HepG2 (cell line): ENCODE data around the gene BPGM. TPM values are rescaled to one million over a fixed set of nuclear protein-coding genes. Genes with fewer than 3 reads are reported as not detected.

Experiments used
- ATAC-seq: fragments of 200-7000 bp; cut with Tn5 transposase; 3 replicates; pipeline ENCODE4 v1.9.1; 2020; ENCODE audit warnings: mild to moderate bottlenecking, moderate library complexity
- BruUV-seq: library from RNA; stranded (reverse); fragments of 400-500 nt; replicated peaks from 2 replicates; lab custom pipeline; 2021; lab: Mats Ljungman, UMichigan
- CTCF ChIA-PET: fragments of 300-600 bp; formaldehyde crosslinking; extraction: SDS; loops from one replicate; lab custom pipeline; 2021; ENCODE audit warnings: low total read pairs, inconsistent platforms, low intra/inter-chr PET ratio; lab: Yijun Ruan, JAX
- POLR2A ChIA-PET: fragments of 350-600 bp; sonication (Branson Sonifier 250); formaldehyde crosslinking; loops from one replicate; lab custom pipeline; 2020; ENCODE audit warnings: antibody characterized with exemption, inconsistent platforms; lab: Yijun Ruan, JAX
- DNase-seq: peaks from one replicate; pipeline ENCODE4 v3.0.0-alpha.2; 2015; ENCODE audit warnings: low spot score
- FAIRE-seq: peaks from 3 replicates; lab custom pipeline; 2011; peaks lifted over from hg19 to GRCh38; lab: Jason Lieb, UNC
- H2AFZ ChIP-seq: one replicate; pipeline ENCODE4 v1.6.1; 2011; ENCODE audit warnings: low read length, inconsistent platforms
- H3K27ac ChIP-seq: fragments of 300-600 bp; 3 replicates; pipeline ENCODE4 v1.8.0; 2011; ENCODE audit warnings: mixed run types, mild to moderate bottlenecking, mixed read lengths, low read length, inconsistent platforms; ENCODE audit not compliant: insufficient read depth; ENCODE audit errors: extremely low read length
- H3K27me3 ChIP-seq, 2 experiments: fragments of 200-600 bp in 1 of 2; 2 replicates in 1 of 2; 3 replicates in 1 of 2; pipeline versions ENCODE4 v1.6.0 to v1.8.0; 2011; ENCODE audit warnings: low read length in 2 of 2, mild to moderate bottlenecking in 2 of 2, moderate library complexity in 2 of 2, inconsistent platforms in 1 of 2; ENCODE audit not compliant: insufficient read depth in 2 of 2, control insufficient read depth in 1 of 2
- H3K36me3 ChIP-seq, 2 experiments: fragments of 200-600 bp in 1 of 2; replicated peaks in 1 of 2; 2 replicates in 1 of 2; 3 replicates in 1 of 2; pipeline versions ENCODE4 v1.5.1 to v1.8.0; 2011; ENCODE audit warnings: low read length in 2 of 2, inconsistent platforms in 1 of 2; ENCODE audit not compliant: insufficient read depth in 2 of 2, control insufficient read depth in 1 of 2
- H3K4me1 ChIP-seq: 2 replicates; pipeline ENCODE4 v1.5.1; 2012; ENCODE audit warnings: low read length, inconsistent platforms; ENCODE audit not compliant: insufficient read depth
- H3K4me2 ChIP-seq: 2 replicates; pipeline ENCODE4 v1.6.0; 2011; ENCODE audit warnings: low read depth, low read length, inconsistent platforms
- H3K4me3 ChIP-seq, 3 experiments: fragments of 200-600 bp in 1 of 3; sonication (generic), shearing (Covaris generic) in 1 of 3; replicated peaks in 1 of 3; 2 replicates each; pipeline ENCODE4 v1.5.1; 2011 to 2016; ENCODE audit warnings: low read length in 3 of 3, inconsistent platforms in 2 of 3, low read depth in 2 of 3, mild to moderate bottlenecking in 2 of 3, control low read depth in 1 of 3, mixed read lengths in 1 of 3; ENCODE audit not compliant: insufficient read depth in 1 of 3
- H3K79me2 ChIP-seq: one replicate; pipeline ENCODE4 v1.6.1; 2011; ENCODE audit warnings: low read length, inconsistent platforms; ENCODE audit not compliant: insufficient read depth
- H3K9ac ChIP-seq: 2 replicates; pipeline ENCODE4 v1.6.0; 2011; ENCODE audit warnings: mild to moderate bottlenecking, low read depth, low read length, inconsistent platforms; ENCODE audit not compliant: insufficient read depth
- H3K9me3 ChIP-seq: 2 replicates; pipeline ENCODE4 v1.5.1; 2012; ENCODE audit warnings: mild to moderate bottlenecking, low read length
- H4K20me1 ChIP-seq: 2 replicates; pipeline ENCODE4 v1.6.0; 2011; ENCODE audit warnings: inconsistent platforms, mild to moderate bottlenecking, low read length, moderate library complexity; ENCODE audit not compliant: insufficient read depth
- CTCF ChIP-seq: sonication (generic); formaldehyde crosslinking; IDR thresholded peaks from 2 replicates; pipeline ENCODE4 v1.5.0; 2020; ENCODE audit warnings: mild to moderate bottlenecking, missing genetic modification reagents, moderate library complexity
- DDIT3 ChIP-seq: sonication (generic); formaldehyde crosslinking; IDR thresholded peaks from 2 replicates; pipeline ENCODE4 v1.4.0; 2020; ENCODE audit warnings: mild to moderate bottlenecking, missing genetic modification reagents
- SMC3 ChIP-seq: IDR thresholded peaks from 2 replicates; pipeline ENCODE4 v1.6.1; 2011; ENCODE audit warnings: low read length, improper control_type of control experiment
- STAG1 ChIP-seq: sonication (generic); formaldehyde crosslinking; IDR thresholded peaks from 2 replicates; pipeline ENCODE4 v1.4.0; 2020; ENCODE audit warnings: missing genetic modification reagents
- ZMAT3 ChIP-seq: sonication (generic); formaldehyde crosslinking; conservative IDR thresholded peaks from 2 replicates; pipeline ENCODE4 v1.7.0; 2021; ENCODE audit warnings: missing genetic modification reagents
- ZNF451 ChIP-seq: sonication (generic); formaldehyde crosslinking; IDR thresholded peaks from 2 replicates; pipeline ENCODE4 v1.5.0; 2020; ENCODE audit warnings: mild to moderate bottlenecking, missing genetic modification reagents
- WGBS: methylation state at CpG from one replicate; pipeline ENCODE4 v1.1.6; 2017; ENCODE audit warnings: low lambda C conversion rate; 5-methylcytosine and 5-hydroxymethylcytosine counted together
- in situ Hi-C: cut with HindIII; loops from 2 replicates; pipeline ENCODE4 v1.10.0; 2017; ENCODE audit warnings: low pct_unique_long_range_greater_than_20kb; ENCODE audit not compliant: extremely low pct_ligation_motif_present
- intact Hi-C: fragments of 100-400 bp; cut with micrococcal nuclease; formaldehyde crosslinking; loops from one replicate; pipeline ENCODE4 v1.10.0; 2022; ENCODE audit not compliant: unreplicated experiment
- polyA plus RNA-seq, 8 experiments: library from polyadenylated mRNA; depleted of rRNA in 3 of 8; stranded (reverse) in 7 of 8; unstranded in 1 of 8; fragments of >200 nt; fragmentation: Illumina TruSeq in 4 of 8; extraction: Trizol in 4 of 8; gene quantifications; 2 replicates each; pipeline versions ENCODE4 v1.2.1 to v1.2.3, GENCODE V29; 2011 to 2016; ENCODE audit warnings: low read depth in 4 of 8, missing spikeins in 1 of 8, mixed read lengths in 1 of 8; ENCODE audit not compliant: insufficient read depth in 1 of 8
- total RNA-seq, 5 experiments: library from RNA; depleted of rRNA; stranded (reverse); fragments of >200 nt; fragmentation: Illumina TruSeq; extraction: Trizol; gene quantifications; 2 replicates each; pipeline ENCODE4 v1.2.3, GENCODE V29; 2016; ENCODE audit warnings: low read depth in 1 of 5

Gene BPGM
- total and polyA plus RNA-seq, 2 of the 13 experiments (the other 11 are each of a cell fraction or from before 2014, with no cell fraction given) = 4.0 to 7.5 TPM

- TF ChIP-seq DDIT3 (CRISPR knock-in tag) = no peak
Measured at GRCh38 chr7:134723892-134724291, 77.2 kb downstream of the BPGM start (continued).

- Histone ChIP-seq H3K27me3 (peaks cover 1 to 4% of the 10 kb centered on the region in 2 experiments; a peak in 1 of 5 replicates), H3K27ac (no peak overlapping the region), H3K4me2 (no peak overlapping the region), H2AFZ (no peak overlapping the region), H3K9me3 (no peaks in the 10 kb centered on the region), H3K4me3 (no peak overlapping the region), H3K9ac (no peak overlapping the region), H4K20me1 (no peaks in the 10 kb centered on the region), H3K4me1 (peaks cover 11% of the 10 kb centered on the region), H3K79me2 (no peaks in the 10 kb centered on the region), H3K36me3 (no peaks in the 10 kb centered on the region)
- in situ Hi-C loops (no loop called here), intact Hi-C loops (loop anchor here (10.0 kb wide), 1 partner anchor 220 kb away; no protein-coding TSS in a partner anchor)
- ATAC-seq (peak; percentile 82), DNase-seq (peak; percentile 10), FAIRE-seq (peak; percentile 54)
- POLR2A ChIA-PET = no interaction called here
- peak; percentile 60 for TF ChIP-seq CTCF (CRISPR knock-in tag)
- TF ChIP-seq SMC3 = peak; percentile 44; the same call in 1 of the 2 replicates
- TF ChIP-seq ZNF451 = no peak
- peak; percentile 60 for TF ChIP-seq STAG1 (CRISPR knock-in tag)
- no peak for TF ChIP-seq ZMAT3 (CRISPR knock-in tag)
- CTCF ChIA-PET = interaction anchor here (1.2 kb wide), 1 partner anchor 220 kb away, joined by 3 read pairs; no protein-coding TSS in a partner anchor
- no TSS peak for BruUV-seq
- WGBS = 0% methylated on average over 2 of the region's 2 CpGs
Measured at GRCh38 chr7:134724606-134725005, 78.0 kb downstream of the BPGM start.
